ENCODE results near the gene SFRP5. TPM values are rescaled to one million over a fixed set of nuclear protein-coding genes. Genes with fewer than 3 reads are reported as not detected.

SFRP5 gene
- total and polyA plus RNA-seq, 2 of the 13 experiments (the other 11 are each of a cell fraction or from before 2014, with no cell fraction given) = 0.32 to 1.7 TPM

- peak; percentile 74 for TF ChIP-seq HMGXB3 (CRISPR knock-in tag; IDR thresholded peaks at IDR 0.05; ENCODE audit: borderline replicate concordance)
- no peak for TF ChIP-seq GTF2F1 (IDR thresholded peaks at IDR 0.05; ENCODE audit: low read length)
- TF ChIP-seq ZNF326 (CRISPR knock-in tag; IDR thresholded peaks at IDR 0.05; ENCODE audit: borderline replicate concordance) = no peak
Measured at GRCh38 chr10:97736902-97737769, 34.7 kb downstream of the SFRP5 start, which contains the start of gene ZFYVE27 (continued).

- H3K9me3 ChIP-seq (ENCODE audit: low read length) = no peaks in the 10 kb centered on the region
- H3K9ac ChIP-seq (ENCODE audit: insufficient read depth, low read depth, low read length) = peak overlapping the region; percentile 37; the same call in 1 of the 2 replicates
- H4K20me1 ChIP-seq (ENCODE audit: insufficient read depth, low read length) = no peaks in the 10 kb centered on the region
- CTCF ChIA-PET (ENCODE audit: low intra/inter-chr PET ratio, low total read pairs) = no interaction called here
- 74% methylated on average over 13 of the region's 13 CpGs for WGBS (ENCODE audit: low lambda C conversion rate)
- H3K4me3 ChIP-seq (replicated peaks in 1 of 3; ENCODE audit: insufficient read depth in 1 of 3, low read depth in 2 of 3, low read length in 3 of 3) = peak overlapping the region in 1 of 3 experiments; percentile 91; a peak in 1 of 6 replicates
- DNase-seq (ENCODE audit: low spot score) = no peak
- no TSS peak for BruUV-seq (replicated peaks)
- in situ Hi-C loops (cut with HindIII; ENCODE audit: extremely low pct_ligation_motif_present, low pct_unique_long_range_greater_than_20kb) (loop anchor here (5.0 kb wide), 1 partner anchor 34 kb away; no protein-coding TSS in a partner anchor), intact Hi-C loops (cut with micrococcal nuclease; ENCODE audit: unreplicated experiment) (no loop called here)
- peak overlapping the region; percentile 78 for H3K4me2 ChIP-seq (ENCODE audit: low read depth, low read length)
- FAIRE-seq = no peak
- peaks cover 0 to 10% of the 10 kb centered on the region in 2 experiments; a peak in 2 of 5 replicates for H3K27me3 ChIP-seq (ENCODE audit: control insufficient read depth in 1 of 2, insufficient read depth in 2 of 2, low read length in 2 of 2)
- H3K79me2 ChIP-seq (ENCODE audit: insufficient read depth, low read length) = peaks cover 34% of the 10 kb centered on the region
- peaks cover 2 to 16% of the 10 kb centered on the region in 2 experiments; a peak in 4 of 5 replicates for H3K36me3 ChIP-seq (replicated peaks in 1 of 2; ENCODE audit: control insufficient read depth in 1 of 2, insufficient read depth in 2 of 2, low read length in 2 of 2)
- peaks cover 27% of the 10 kb centered on the region for H3K4me1 ChIP-seq (ENCODE audit: insufficient read depth, low read length)
- H2AFZ ChIP-seq (ENCODE audit: low read length) = peak overlapping the region; percentile 46
- POLR2A ChIA-PET = interaction anchor here (0.8 to 1.8 kb wide), 17 partner anchors 9 to 103 kb away, joined by 3 to 39 read pairs (median 5); partner anchors contain the start of genes AVPI1, MORN4 and PI4K2A
- ATAC-seq = peak; percentile 45
- no peak overlapping the region for H3K27ac ChIP-seq (ENCODE audit: extremely low read length, insufficient read depth, low read length)
- TF ChIP-seq SP140L (CRISPR knock-in tag; IDR thresholded peaks at IDR 0.05; ENCODE audit: borderline replicate concordance) (no peak), ELF4 (CRISPR knock-in tag; IDR thresholded peaks at IDR 0.05; ENCODE audit: borderline replicate concordance) (no peak), PRDM10 (CRISPR knock-in tag; IDR thresholded peaks at IDR 0.05; ENCODE audit: low read depth) (0 out of 2 replicates have a peak, but pooled peaks have one; percentile 3), TIGD3 (CRISPR knock-in tag; IDR thresholded peaks at IDR 0.05; ENCODE audit: borderline replicate concordance) (no peak), ZFYVE20 (CRISPR knock-in tag; IDR thresholded peaks at IDR 0.05; ENCODE audit: borderline replicate concordance, low read depth) (no peak; the same call in 1 of the 2 replicates), WIZ (CRISPR knock-in tag; IDR thresholded peaks at IDR 0.05) (no peak), STAG1 (CRISPR knock-in tag; IDR thresholded peaks at IDR 0.05) (no peak)
Measured at GRCh38 chr10:97736403-97736901, 35.3 kb downstream of the SFRP5 start.
